Body of pancreas (tissue), 4 donors: ENCODE data around the gene ULK2.

Experiments used
- CTCF ChIP-seq, 7 experiments: fragments of 450-650 bp in 4 of 7; fragments of 200-600 bp in 3 of 7; sonication (generic) in 3 of 7; IDR thresholded peaks; one replicate each; pipeline ENCODE4 v1.5.1; 2016 to 2019; ENCODE audit warnings: antibody characterized with exemption in 7 of 7
- POLR2A ChIP-seq, 3 donors: fragments of 450-650 bp; IDR thresholded peaks; one replicate each; pipeline ENCODE4 v1.6.1; 2016; ENCODE audit warnings: antibody characterized with exemption in 3 of 3, mild to moderate bottlenecking in 2 of 3

DNA sequence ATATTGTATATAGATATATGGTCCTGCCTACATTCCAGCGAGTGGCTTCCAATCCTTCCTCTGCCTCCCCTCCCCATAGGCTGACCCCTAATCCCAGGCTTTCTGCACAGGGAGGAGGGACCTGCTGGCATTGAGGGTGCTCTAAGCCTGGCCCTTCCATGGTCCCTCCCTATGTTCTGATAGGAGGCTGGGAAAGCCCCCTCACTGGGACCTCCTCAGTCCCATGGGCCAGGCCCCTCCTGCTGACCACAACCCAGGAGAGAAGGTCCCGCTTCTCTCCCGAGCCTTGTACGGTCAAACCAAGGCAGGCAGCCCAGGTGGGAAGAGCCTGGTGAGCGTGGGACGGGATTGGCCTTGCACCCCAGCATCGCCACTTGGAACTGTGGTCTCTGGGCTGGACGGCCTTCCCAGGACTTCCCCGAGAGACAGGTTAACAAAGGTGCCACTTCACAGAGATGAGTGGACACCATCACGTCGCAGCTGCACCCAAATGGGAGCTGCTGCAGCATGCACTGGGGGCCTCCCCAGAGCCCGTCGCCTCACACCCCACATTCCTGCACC lies 120.5 kb downstream of the ULK2 start:
- TF ChIP-seq CTCF (IDR thresholded peaks at IDR 0.05) (no peak), POLR2A (IDR thresholded peaks at IDR 0.05) (no peak)
